GM18526 (cell line): Measurements from ENCODE around the gene PPP1R12A.

ENCODE experiments used
- POLR2A ChIP-seq: IDR thresholded peaks from 3 replicates; pipeline ENCODE4 v1.6.1; 2011; ENCODE audit not compliant: insufficient read length; ENCODE audit errors: extremely low read depth

The PPP1R12A gene

GRCh38 chr12:79841248-79841877 lies 93.5 kb downstream of the PPP1R12A start:
- no peak for TF ChIP-seq POLR2A

- no peak for TF ChIP-seq POLR2A
Measured at GRCh38 chr12:79838359-79838758, 96.5 kb downstream of the PPP1R12A start.

- TF ChIP-seq POLR2A = no peak
Measured at GRCh38 chr12:79837575-79837974, 97.3 kb downstream of the PPP1R12A start.

- TF ChIP-seq POLR2A = no peak
Measured at GRCh38 chr12:79835377-79835843, 99.5 kb downstream of the PPP1R12A start.

- TF ChIP-seq POLR2A = no peak
Measured at GRCh38 chr12:79834712-79835376, 100.1 kb downstream of the PPP1R12A start.

GRCh38 chr12:79830440-79830839 lies 104.5 kb downstream of the PPP1R12A start:
- TF ChIP-seq POLR2A = no peak

- TF ChIP-seq POLR2A = no peak
Measured at GRCh38 chr12:79828924-79829323, 106.0 kb downstream of the PPP1R12A start.

- TF ChIP-seq POLR2A = no peak
Measured at GRCh38 chr12:79827484-79827883, 107.4 kb downstream of the PPP1R12A start.

GRCh38 chr12:79826267-79827128 lies 108.4 kb downstream of the PPP1R12A start:
- TF ChIP-seq POLR2A = no peak

- no peak for TF ChIP-seq POLR2A
Measured at GRCh38 chr12:79822475-79822874, 112.4 kb downstream of the PPP1R12A start.

- TF ChIP-seq POLR2A = no peak
Measured at GRCh38 chr12:79818856-79819255, 116.0 kb downstream of the PPP1R12A start.

GRCh38 chr12:79782172-79782900 lies 152.6 kb downstream of the PPP1R12A start:
- no peak for TF ChIP-seq POLR2A

- no peak for TF ChIP-seq POLR2A
Measured at GRCh38 chr12:79778802-79779448, 156.0 kb downstream of the PPP1R12A start.

GRCh38 chr12:79776111-79776510 lies 158.8 kb downstream of the PPP1R12A start:
- TF ChIP-seq POLR2A = no peak
